Activated T-helper 17 cell treated with anti-CD3 and anti-CD28 coated beads, Interleukin-2, amount 50 U/mL, for 72 hours (primary cell): ENCODE results near the gene COL13A1. TPM values are rescaled to one million over a fixed set of nuclear protein-coding genes. Genes with fewer than 3 reads are reported as not detected.
A peak's percentile ranks its signal among the peaks of the same experiment; 100 is the strongest.

Experiments used
- ATAC-seq: fragments of 150-1000 bp; cut with Tn5 transposase; replicated peaks from 2 replicates; pipeline ENCODE4 v1.10.0; 2021; ENCODE audit warnings: mild to moderate bottlenecking, moderate library complexity
- H3K27ac Mint-ChIP-seq: one replicate; pipeline ENCODE4 v1.8.0; 2022; ENCODE audit warnings: mixed read lengths
- H3K27me3 Mint-ChIP-seq: one replicate; pipeline ENCODE4 v1.8.0; 2022; ENCODE audit warnings: mixed read lengths
- H3K36me3 Mint-ChIP-seq: one replicate; pipeline ENCODE4 v1.8.0; 2022; ENCODE audit warnings: low read depth, mild to moderate bottlenecking, mixed read lengths
- H3K4me1 Mint-ChIP-seq: one replicate; pipeline ENCODE4 v1.8.0; 2022; ENCODE audit warnings: mixed read lengths
- H3K4me3 Mint-ChIP-seq: one replicate; pipeline ENCODE4 v1.8.0; 2022; ENCODE audit warnings: mild to moderate bottlenecking, mixed read lengths
- H3K9me3 Mint-ChIP-seq: one replicate; pipeline ENCODE4 v1.8.0; 2022; ENCODE audit warnings: mixed read lengths
- total RNA-seq, 2 donors: library from RNA; stranded (reverse); gene quantifications; one replicate each; pipeline ENCODE4 v1.2.3, GENCODE V29; 2022

The COL13A1 gene
- total RNA-seq, 2 donors from 2014 or later, result not detected

DNA sequence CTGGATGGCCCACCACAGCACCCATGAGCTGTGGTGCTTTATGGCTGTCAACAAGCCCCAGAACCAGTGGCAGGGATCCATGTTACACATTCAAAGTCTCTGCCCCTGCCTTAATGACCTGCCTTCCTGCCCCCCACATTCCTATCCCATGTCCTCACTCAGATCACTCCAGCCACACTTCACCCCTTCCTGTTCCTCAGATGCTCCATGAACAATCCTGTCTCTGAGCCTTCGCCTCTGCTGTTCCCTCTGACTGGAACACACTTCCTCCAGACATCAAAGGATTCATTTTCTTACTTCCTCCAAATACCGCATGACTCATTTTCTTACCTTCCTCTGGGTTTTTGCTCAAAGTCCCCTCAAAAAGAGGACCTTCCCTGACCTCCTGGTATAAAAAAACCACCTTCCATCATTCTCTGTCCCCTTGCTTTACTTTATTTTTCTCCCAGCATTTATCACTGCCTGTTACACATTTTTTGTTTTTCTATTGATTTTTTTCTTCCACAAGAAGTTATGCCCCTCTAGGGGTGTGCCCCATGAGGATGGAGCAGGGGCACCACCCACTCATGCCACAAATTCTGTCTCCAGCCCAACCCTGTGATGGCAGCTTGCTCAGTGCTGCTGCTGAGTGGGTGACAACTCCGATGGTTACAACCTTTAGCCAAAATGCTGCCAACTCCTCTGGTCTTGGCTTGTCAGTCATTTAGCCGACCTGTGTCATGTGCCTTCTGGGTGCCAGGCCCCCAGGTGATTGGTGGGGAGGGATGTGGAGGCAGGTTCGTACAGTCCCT lies 18.2 kb downstream of the COL13A1 start:
- H3K27ac Mint-ChIP-seq, result peak overlapping the region; percentile 15

DNA sequence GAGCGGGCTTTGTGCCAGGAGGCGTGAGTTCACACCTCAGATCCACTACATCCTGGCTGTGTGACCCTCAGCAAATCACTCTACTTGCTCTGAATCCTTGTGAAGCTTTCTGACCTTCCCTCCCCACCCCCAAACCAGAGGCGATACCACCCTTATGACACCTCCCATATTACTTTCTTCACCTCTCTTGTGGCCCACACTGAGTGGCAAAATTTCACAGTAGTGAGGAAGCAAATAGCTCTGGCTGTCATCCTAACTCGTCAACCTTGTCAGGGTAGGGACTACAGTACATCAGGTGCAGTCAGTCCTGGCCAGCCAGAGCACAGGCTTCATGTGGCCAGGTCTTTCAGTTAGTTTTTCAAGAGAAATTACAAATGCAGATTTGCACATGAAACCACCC lies 19.1 kb downstream of the COL13A1 start:
- no peak for ATAC-seq
- Mint-ChIP-seq H3K27me3 (peaks cover 20% of the 10 kb centered on the region), H3K4me1 (peaks cover 18% of the 10 kb centered on the region), H3K27ac (no peak overlapping the region), H3K9me3 (peaks cover 7% of the 10 kb centered on the region), H3K36me3 (no peaks in the 10 kb centered on the region), H3K4me3 (no peak overlapping the region)

More for the DNA sequence above, 18.2 kb downstream of the COL13A1 start:
- peaks cover 17% of the 10 kb centered on the region for H3K27me3 Mint-ChIP-seq
- peaks cover 7% of the 10 kb centered on the region for H3K9me3 Mint-ChIP-seq
- peaks cover 18% of the 10 kb centered on the region for H3K4me1 Mint-ChIP-seq
- no peak for ATAC-seq
- H3K4me3 Mint-ChIP-seq, result no peak overlapping the region
- no peaks in the 10 kb centered on the region for H3K36me3 Mint-ChIP-seq

GRCh38 chr10:69825604-69826003 lies 23.9 kb downstream of the COL13A1 start:
- peaks cover 26% of the 10 kb centered on the region for H3K27me3 Mint-ChIP-seq
- H3K36me3 Mint-ChIP-seq, result no peaks in the 10 kb centered on the region
- H3K4me1 Mint-ChIP-seq, result no peaks in the 10 kb centered on the region

GRCh38 chr10:69826094-69826493 lies 24.4 kb downstream of the COL13A1 start:
- no peaks in the 10 kb centered on the region for H3K36me3 Mint-ChIP-seq
- no peaks in the 10 kb centered on the region for H3K9me3 Mint-ChIP-seq
- no peaks in the 10 kb centered on the region for H3K4me1 Mint-ChIP-seq
- H3K27me3 Mint-ChIP-seq, result peaks cover 26% of the 10 kb centered on the region
- no peak for ATAC-seq
- no peak overlapping the region for H3K27ac Mint-ChIP-seq
- H3K4me3 Mint-ChIP-seq, result no peak overlapping the region

More at GRCh38 chr10:69825604-69826003, 23.9 kb downstream of the COL13A1 start:
- no peaks in the 10 kb centered on the region for H3K9me3 Mint-ChIP-seq
- no peak overlapping the region for H3K27ac Mint-ChIP-seq
- no peak for ATAC-seq
- H3K4me3 Mint-ChIP-seq, result no peak overlapping the region

- Mint-ChIP-seq H3K9me3 (no peaks in the 10 kb centered on the region), H3K4me1 (no peaks in the 10 kb centered on the region), H3K27me3 (peaks cover 26% of the 10 kb centered on the region), H3K36me3 (no peaks in the 10 kb centered on the region), H3K4me3 (no peak overlapping the region), H3K27ac (no peak overlapping the region)
- ATAC-seq, result no peak
These were observed 25.3 kb downstream of the COL13A1 start for GRCh38 chr10:69826789-69827554.

GRCh38 chr10:69828144-69828870 lies 26.6 kb downstream of the COL13A1 start:
- no peak overlapping the region for H3K27ac Mint-ChIP-seq
- no peak for ATAC-seq
- no peaks in the 10 kb centered on the region for H3K9me3 Mint-ChIP-seq
- no peaks in the 10 kb centered on the region for H3K4me1 Mint-ChIP-seq
- peaks cover 30% of the 10 kb centered on the region for H3K27me3 Mint-ChIP-seq
- H3K36me3 Mint-ChIP-seq, result no peaks in the 10 kb centered on the region
- no peak overlapping the region for H3K4me3 Mint-ChIP-seq

GRCh38 chr10:69829775-69830174 lies 28.1 kb downstream of the COL13A1 start:
- no peak for ATAC-seq
- H3K36me3 Mint-ChIP-seq, result no peaks in the 10 kb centered on the region
- H3K4me3 Mint-ChIP-seq, result no peak overlapping the region
- no peaks in the 10 kb centered on the region for H3K4me1 Mint-ChIP-seq
- H3K27ac Mint-ChIP-seq, result no peak overlapping the region
- peaks cover 43% of the 10 kb centered on the region for H3K27me3 Mint-ChIP-seq
- H3K9me3 Mint-ChIP-seq, result no peaks in the 10 kb centered on the region

DNA sequence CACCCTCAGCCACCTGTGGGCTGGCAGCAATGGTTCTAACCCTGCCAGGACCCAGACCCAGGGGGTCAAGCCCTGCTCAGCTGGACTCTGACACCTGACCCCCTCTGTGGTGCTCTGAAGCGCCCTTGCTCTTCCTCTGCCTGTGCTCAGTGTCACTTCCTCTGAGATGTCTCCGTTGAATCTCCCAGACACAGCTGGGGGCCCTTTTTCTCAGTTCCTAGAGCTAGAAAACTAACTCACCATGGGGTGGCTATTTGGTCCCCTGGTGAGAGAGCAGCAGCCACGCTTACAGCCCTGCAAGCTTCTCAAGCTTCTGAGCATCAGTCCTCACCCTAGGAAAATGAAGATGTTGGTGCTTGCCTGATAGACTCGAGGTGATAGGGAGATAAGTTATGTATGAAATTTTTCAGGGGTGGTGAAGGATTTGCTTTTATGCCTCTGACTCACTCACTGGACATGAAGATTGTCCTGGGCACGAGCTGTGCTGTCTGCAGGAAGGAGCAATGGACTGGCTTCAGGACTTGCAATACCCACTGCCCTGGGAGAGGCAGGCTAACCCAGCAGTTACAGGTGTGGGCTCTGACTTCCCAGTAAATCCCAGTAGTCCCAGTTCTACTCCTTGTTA lies 29.6 kb downstream of the COL13A1 start:
- ATAC-seq, result no peak
- H3K9me3 Mint-ChIP-seq, result no peaks in the 10 kb centered on the region
- no peaks in the 10 kb centered on the region for H3K36me3 Mint-ChIP-seq
- no peak overlapping the region for H3K4me3 Mint-ChIP-seq
- no peak overlapping the region for H3K27ac Mint-ChIP-seq
- H3K4me1 Mint-ChIP-seq, result no peaks in the 10 kb centered on the region
- peaks cover 47% of the 10 kb centered on the region for H3K27me3 Mint-ChIP-seq

DNA sequence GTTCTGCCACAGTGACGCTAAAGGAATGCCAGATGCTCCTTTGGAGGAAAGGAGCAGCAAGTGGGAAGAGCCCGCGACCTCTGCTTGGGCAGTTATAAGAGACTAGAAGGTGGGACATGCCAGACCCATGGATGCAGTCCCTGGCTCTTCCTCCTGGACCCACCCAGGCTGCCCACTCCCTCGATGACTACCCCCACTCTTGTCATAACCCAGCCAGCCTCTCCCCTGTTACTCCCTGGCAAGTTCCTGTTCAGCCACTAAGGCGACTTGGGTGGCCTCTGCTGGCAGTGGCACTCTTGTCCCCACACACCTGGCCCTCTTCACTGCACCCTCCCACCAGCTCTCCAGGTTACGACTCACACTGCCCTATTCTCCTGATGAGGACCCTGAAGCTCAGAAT lies 33.5 kb downstream of the COL13A1 start:
- H3K27ac Mint-ChIP-seq, result no peak overlapping the region
- no peak for ATAC-seq
- no peak overlapping the region for H3K4me3 Mint-ChIP-seq
- H3K27me3 Mint-ChIP-seq, result peaks cover 25% of the 10 kb centered on the region
- H3K4me1 Mint-ChIP-seq, result no peaks in the 10 kb centered on the region
- no peaks in the 10 kb centered on the region for H3K9me3 Mint-ChIP-seq
- H3K36me3 Mint-ChIP-seq, result no peaks in the 10 kb centered on the region

DNA sequence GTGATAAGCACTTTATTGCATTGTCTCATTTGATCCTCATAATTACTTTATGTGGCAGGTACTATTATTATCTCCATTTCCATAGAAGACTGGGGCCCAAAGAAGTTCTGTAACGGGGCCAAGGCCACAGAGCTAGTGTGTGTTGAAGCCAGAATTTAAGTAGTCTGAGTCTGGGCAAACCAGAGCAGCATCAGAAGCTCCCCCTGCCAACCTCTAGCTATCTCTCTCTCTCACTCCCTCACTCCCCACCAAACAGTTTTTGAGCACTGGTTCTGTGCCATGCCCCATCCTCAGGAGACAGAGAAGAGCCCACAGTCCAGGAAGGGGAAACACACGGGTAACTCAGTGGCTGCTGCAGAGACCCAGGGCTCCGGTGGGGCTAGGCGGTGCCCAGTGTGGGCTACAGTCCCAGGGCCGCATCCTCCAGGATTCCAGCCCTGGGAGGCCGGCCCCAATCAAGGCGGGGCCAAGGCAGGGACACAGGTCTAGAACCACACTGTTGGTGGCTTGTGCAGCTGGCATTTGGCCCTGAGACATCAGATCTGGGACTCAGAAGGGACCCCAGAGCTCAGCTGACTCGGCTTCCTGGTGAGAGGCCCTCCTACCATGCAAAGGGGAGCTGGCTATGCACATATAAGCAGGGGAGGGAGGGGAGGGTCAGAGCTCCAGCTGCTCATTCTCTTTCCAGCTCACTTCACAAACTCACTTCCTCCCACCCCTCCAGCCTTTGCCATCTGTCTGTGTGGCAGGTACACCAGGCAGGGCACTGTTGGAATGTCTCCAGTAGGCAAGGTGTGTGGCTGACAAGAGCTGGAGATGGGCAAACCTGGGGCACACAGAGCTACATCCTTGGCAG lies 34.4 kb downstream of the COL13A1 start:
- no peaks in the 10 kb centered on the region for H3K9me3 Mint-ChIP-seq
- no peak overlapping the region for H3K4me3 Mint-ChIP-seq
- no peaks in the 10 kb centered on the region for H3K36me3 Mint-ChIP-seq
- H3K4me1 Mint-ChIP-seq, result no peaks in the 10 kb centered on the region
- no peak for ATAC-seq
- no peak overlapping the region for H3K27ac Mint-ChIP-seq
- peaks cover 25% of the 10 kb centered on the region for H3K27me3 Mint-ChIP-seq

DNA sequence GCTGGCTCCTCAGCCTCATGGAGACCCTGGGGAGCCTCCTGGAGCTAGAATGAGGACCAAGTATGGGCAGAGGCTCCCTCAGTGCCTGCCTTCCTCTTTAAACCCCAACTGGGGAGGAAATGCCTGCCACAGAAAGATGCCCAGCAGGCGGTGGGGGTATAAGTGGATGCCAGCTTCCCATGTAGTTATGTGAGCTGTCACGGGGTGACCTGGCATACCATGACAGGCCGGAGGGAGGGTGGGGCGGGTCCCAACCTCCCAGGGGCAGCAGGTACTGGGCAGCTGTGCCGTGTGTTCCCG lies 35.0 kb downstream of the COL13A1 start:
- Mint-ChIP-seq H3K36me3 (no peaks in the 10 kb centered on the region), H3K27me3 (peaks cover 31% of the 10 kb centered on the region), H3K4me3 (no peak overlapping the region), H3K27ac (no peak overlapping the region), H3K4me1 (no peaks in the 10 kb centered on the region), H3K9me3 (no peaks in the 10 kb centered on the region)
- no peak for ATAC-seq

DNA sequence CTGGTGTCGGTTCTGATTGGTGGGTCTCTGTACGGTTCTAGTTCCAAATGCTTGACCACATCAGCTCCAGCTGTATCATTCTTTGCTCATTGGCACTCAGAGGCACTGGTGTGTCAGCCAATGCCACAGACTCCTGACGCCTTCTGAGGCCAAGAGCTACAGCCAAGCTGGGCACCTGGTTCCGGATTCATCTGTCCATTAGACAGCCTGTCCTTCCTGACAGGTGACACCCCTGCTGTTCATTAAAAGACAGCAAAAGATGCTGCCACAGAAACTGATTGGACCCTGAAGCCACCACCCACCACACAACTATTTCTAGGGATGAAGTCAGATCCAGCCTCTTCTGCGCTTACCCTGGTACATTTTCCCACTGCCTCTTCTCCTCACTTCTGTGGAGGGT lies 35.6 kb downstream of the COL13A1 start:
- Mint-ChIP-seq H3K36me3 (no peaks in the 10 kb centered on the region), H3K27ac (no peak overlapping the region), H3K4me1 (peaks cover 2% of the 10 kb centered on the region)

DNA sequence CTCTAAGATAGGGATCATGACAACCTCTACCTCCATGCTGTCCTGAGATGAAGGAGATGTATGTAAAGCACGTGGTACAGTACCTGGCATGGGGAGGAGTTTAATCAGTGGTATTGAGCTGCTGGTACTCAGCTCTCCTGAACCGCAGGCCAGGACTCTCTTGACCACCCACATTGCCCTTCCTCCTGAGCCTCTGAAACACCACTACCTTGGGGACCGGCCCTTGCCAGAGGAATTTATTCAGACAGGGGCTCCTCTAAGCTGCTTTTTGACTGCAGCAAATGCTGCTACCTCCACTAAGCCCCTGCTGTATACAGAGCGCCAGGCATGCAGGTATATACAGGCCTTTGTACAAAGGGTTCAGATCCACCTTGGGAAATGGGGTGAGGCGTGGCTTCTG lies 36.7 kb downstream of the COL13A1 start:
- Mint-ChIP-seq H3K9me3 (no peaks in the 10 kb centered on the region), H3K36me3 (no peaks in the 10 kb centered on the region), H3K4me3 (no peak overlapping the region), H3K4me1 (peaks cover 4% of the 10 kb centered on the region), H3K27me3 (peaks cover 25% of the 10 kb centered on the region), H3K27ac (no peak overlapping the region)
- ATAC-seq, result no peak

More for the DNA sequence above, 35.6 kb downstream of the COL13A1 start:
- H3K4me3 Mint-ChIP-seq, result no peak overlapping the region
- H3K27me3 Mint-ChIP-seq, result peaks cover 29% of the 10 kb centered on the region
- no peak for ATAC-seq
- H3K9me3 Mint-ChIP-seq, result no peaks in the 10 kb centered on the region

DNA sequence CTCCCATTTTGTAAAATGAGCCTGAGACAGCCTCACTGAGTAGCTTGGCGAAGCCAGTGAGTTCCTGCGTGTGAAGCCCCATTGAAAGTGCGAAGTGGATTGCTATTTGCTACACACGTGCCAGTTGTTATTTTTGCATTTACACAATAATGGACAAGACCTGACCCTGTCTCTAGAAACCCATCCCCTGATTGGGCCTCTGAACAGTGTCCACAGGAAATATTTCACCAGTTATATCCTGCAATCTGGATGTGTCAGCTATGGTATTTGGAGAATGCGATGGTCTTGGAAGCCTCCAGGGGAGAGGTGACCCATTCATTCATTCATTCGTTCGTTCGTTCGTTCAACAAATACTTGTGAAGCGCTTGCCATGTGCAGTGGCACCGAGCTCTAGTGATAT lies 37.1 kb downstream of the COL13A1 start:
- ATAC-seq, result no peak
- Mint-ChIP-seq H3K4me1 (peaks cover 4% of the 10 kb centered on the region), H3K4me3 (no peak overlapping the region), H3K36me3 (no peaks in the 10 kb centered on the region), H3K27ac (no peak overlapping the region), H3K9me3 (no peaks in the 10 kb centered on the region), H3K27me3 (peaks cover 22% of the 10 kb centered on the region)
